OCI-LY1 (cell line): ENCODE results near the gene FMNL1.

Experiments
- H2AFZ ChIP-seq: fragments of 200-600 bp; sonication (generic), shearing (Covaris generic); 2 replicates; pipeline ENCODE4 v1.6.0; 2014; ENCODE audit warnings: antibody characterized with exemption, mild to moderate bottlenecking, low read length
- H3F3A ChIP-seq: fragments of 200-600 bp; sonication (generic), shearing (Covaris generic); 2 replicates; pipeline ENCODE4 v1.6.0; 2014; ENCODE audit warnings: mild to moderate bottlenecking, antibody characterized with exemption, low read length, moderate library complexity; ENCODE audit not compliant: insufficient read depth
- H3K27ac ChIP-seq: fragments of 200-600 bp; sonication (generic); 2 replicates; pipeline ENCODE4 v1.5.1; 2014; ENCODE audit warnings: low read length, mixed run types, mild to moderate bottlenecking, low read depth; ENCODE audit not compliant: poor library complexity, severe bottlenecking
- H3K27me3 ChIP-seq: fragments of 200-600 bp; sonication (generic); 2 replicates; pipeline ENCODE4 v1.6.0; 2014; ENCODE audit warnings: antibody characterized with exemption, mild to moderate bottlenecking, low read length, moderate library complexity; ENCODE audit not compliant: insufficient read depth
- H3K36me3 ChIP-seq: fragments of 200-600 bp; sonication (generic); 2 replicates; pipeline ENCODE4 v1.6.1; 2014; ENCODE audit warnings: mild to moderate bottlenecking, antibody characterized with exemption, low read length, moderate library complexity, mixed read lengths; ENCODE audit not compliant: insufficient read depth
- H3K4me1 ChIP-seq: fragments of 200-600 bp; sonication (generic); 2 replicates; pipeline ENCODE4 v1.5.1; 2014; ENCODE audit warnings: mild to moderate bottlenecking, low read length, moderate library complexity; ENCODE audit not compliant: insufficient read depth, severe bottlenecking
- H3K4me2 ChIP-seq: fragments of 200-600 bp; sonication (generic), shearing (Covaris generic); 2 replicates; pipeline ENCODE4 v1.6.1; 2014; ENCODE audit warnings: low read length
- H3K4me3 ChIP-seq: fragments of 200-600 bp; sonication (generic); 2 replicates; pipeline ENCODE4 v1.5.1; 2014; ENCODE audit warnings: low read length, low read depth, mild to moderate bottlenecking, mixed read lengths; ENCODE audit not compliant: poor library complexity, severe bottlenecking
- H3K79me2 ChIP-seq: fragments of 200-600 bp; shearing (Covaris generic); 2 replicates; pipeline ENCODE4 v1.6.1; 2016; ENCODE audit warnings: mixed run types, low read length, mixed read lengths; ENCODE audit not compliant: insufficient read depth
- H3K9ac ChIP-seq: fragments of 200-600 bp; sonication (generic), shearing (Covaris generic); 2 replicates; pipeline ENCODE4 v1.6.1; 2014; ENCODE audit warnings: mild to moderate bottlenecking, low read length, mixed read lengths
- H3K9me2 ChIP-seq: fragments of 200-600 bp; sonication (generic), shearing (Covaris generic); 2 replicates; pipeline ENCODE4 v1.6.1; 2014; ENCODE audit warnings: low read depth, mild to moderate bottlenecking, low read length, mixed read lengths
- H3K9me3 ChIP-seq: fragments of 200-600 bp; shearing (Covaris generic); 2 replicates; pipeline ENCODE4 v1.6.1; 2014; ENCODE audit warnings: low read length, mixed read lengths
- H4K20me1 ChIP-seq: fragments of 200-600 bp; sonication (generic), shearing (Covaris generic); 2 replicates; pipeline ENCODE4 v1.6.0; 2016; ENCODE audit warnings: mild to moderate bottlenecking, low read length; ENCODE audit not compliant: insufficient read depth
- CTCF ChIP-seq: fragments of 200-600 bp; sonication (generic), shearing (Covaris generic); IDR thresholded peaks from 2 replicates; pipeline ENCODE4 v1.5.1; 2017; ENCODE audit warnings: mild to moderate bottlenecking, antibody characterized with exemption, low read length, moderate library complexity, mixed read lengths
- EZH2 ChIP-seq: fragments of 200-600 bp; sonication (generic), shearing (Covaris generic); IDR thresholded peaks from 2 replicates; pipeline ENCODE4 v1.8.0; 2017; ENCODE audit warnings: borderline replicate concordance, mixed run types, mild to moderate bottlenecking, antibody characterized with exemption, low read length, moderate library complexity, mixed read lengths

The FMNL1 gene

GRCh38 chr17:45184144-45184543, 37.5 kb upstream of the FMNL1 start:
- no peak overlapping the region for H3K4me3 ChIP-seq
- TF ChIP-seq EZH2 (no peak), CTCF (no peak)

DNA sequence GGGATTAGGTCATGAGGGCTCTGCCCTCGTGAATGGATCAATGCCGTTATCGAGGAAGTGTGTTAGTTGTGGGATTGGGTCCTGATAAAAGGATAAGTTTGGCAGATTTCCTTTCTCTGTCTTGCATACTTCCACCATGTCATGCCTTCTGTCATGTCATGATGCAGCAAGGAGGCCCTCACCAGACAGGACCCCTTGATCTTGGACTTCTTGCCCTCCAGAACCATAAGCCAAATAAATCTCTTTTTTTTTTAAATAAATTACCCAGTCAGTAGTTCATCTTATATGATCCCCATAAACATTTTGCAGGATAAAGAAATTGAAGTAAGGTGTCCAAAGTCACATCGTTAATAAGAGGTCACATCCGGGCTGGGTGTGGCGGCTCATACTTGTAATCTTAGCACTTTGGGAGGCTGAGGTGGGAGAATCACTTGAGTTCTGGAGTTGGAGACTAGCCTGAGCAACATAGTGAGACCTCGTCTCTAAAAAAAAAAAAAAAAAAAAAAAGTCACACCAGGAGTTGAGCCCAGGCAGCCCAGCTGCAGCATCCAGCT, 34.8 kb upstream of the FMNL1 start:
- H3K4me3 ChIP-seq = no peak overlapping the region
- no peaks in the 10 kb centered on the region for H3F3A ChIP-seq
- no peak overlapping the region for H3K27ac ChIP-seq
- no peaks in the 10 kb centered on the region for H3K36me3 ChIP-seq
- H3K79me2 ChIP-seq = no peaks in the 10 kb centered on the region
- H3K9me3 ChIP-seq = no peaks in the 10 kb centered on the region
- no peaks in the 10 kb centered on the region for H3K9me2 ChIP-seq
- no peaks in the 10 kb centered on the region for H4K20me1 ChIP-seq
- H3K27me3 ChIP-seq = no peaks in the 10 kb centered on the region
- H3K9ac ChIP-seq = no peak overlapping the region
- no peak overlapping the region for H3K4me2 ChIP-seq
- peaks cover 6% of the 10 kb centered on the region for H3K4me1 ChIP-seq
- H2AFZ ChIP-seq = no peak overlapping the region
- no peak for TF ChIP-seq CTCF
- TF ChIP-seq EZH2 = no peak

More at GRCh38 chr17:45184144-45184543, 37.5 kb upstream of the FMNL1 start:
- H2AFZ ChIP-seq = no peak overlapping the region
- H4K20me1 ChIP-seq = no peaks in the 10 kb centered on the region
- H3K9ac ChIP-seq = no peak overlapping the region
- H3K4me2 ChIP-seq = no peak overlapping the region
- no peaks in the 10 kb centered on the region for H3K79me2 ChIP-seq
- no peaks in the 10 kb centered on the region for H3K27me3 ChIP-seq
- no peaks in the 10 kb centered on the region for H3K9me2 ChIP-seq
- no peaks in the 10 kb centered on the region for H3K4me1 ChIP-seq
- no peaks in the 10 kb centered on the region for H3K36me3 ChIP-seq
- H3K9me3 ChIP-seq = no peaks in the 10 kb centered on the region
- no peaks in the 10 kb centered on the region for H3F3A ChIP-seq
- no peak overlapping the region for H3K27ac ChIP-seq

- Histone ChIP-seq H3K4me2 (no peak overlapping the region), H3F3A (no peaks in the 10 kb centered on the region), H4K20me1 (no peaks in the 10 kb centered on the region), H3K27me3 (0 out of 2 replicates have a peak, but pooled peaks cover 4% of the 10 kb centered on the region), H3K27ac (no peak overlapping the region), H3K4me3 (no peak overlapping the region), H3K36me3 (no peaks in the 10 kb centered on the region), H3K9ac (no peak overlapping the region), H3K9me3 (no peaks in the 10 kb centered on the region), H3K79me2 (no peaks in the 10 kb centered on the region), H2AFZ (no peak overlapping the region), H3K9me2 (no peaks in the 10 kb centered on the region), H3K4me1 (peaks cover 6% of the 10 kb centered on the region)
- TF ChIP-seq CTCF (no peak), EZH2 (no peak)
These were observed 32.7 kb upstream of the FMNL1 start for GRCh38 chr17:45189009-45189408.
